AML-193 (cell line): ENCODE results near the gene PLAAT4.

Experiments
- DNase-seq, 2 experiments: peaks; one replicate each; lab custom pipeline; 2025; lab: John Stamatoyannopoulos, UW

Gene PLAAT4

GRCh38 chr11:63536669-63537292 is at the start of gene PLAAT4:
PLAAT4 (plus strand) TSS chr11:63536808; CDS start chr11:63536869, 61 bp downstream.
- no peak for DNase-seq

- no peak for DNase-seq
These were observed 47.8 kb upstream of the PLAAT4 start for GRCh38 chr11:63488789-63489188.

- no peak for DNase-seq
These were observed 46.7 kb upstream of the PLAAT4 start for GRCh38 chr11:63489879-63490278.

GRCh38 chr11:63490551-63491239 is 45.9 kb upstream of the PLAAT4 start, which contains the start of gene PLAAT5:
PLAAT5 (minus strand) TSS chr11:63491167; CDS start chr11:63491034, 133 bp downstream.
- DNase-seq = no peak

GRCh38 chr11:63491240-63491587 is 45.4 kb upstream of the PLAAT4 start:
- DNase-seq = no peak

- DNase-seq = peak in 1 of 2 experiments; percentile 12
These were observed 44.8 kb upstream of the PLAAT4 start for GRCh38 chr11:63491636-63492372.

- DNase-seq = no peak
These were observed 44.2 kb upstream of the PLAAT4 start for GRCh38 chr11:63492441-63492840.

- no peak for DNase-seq
These were observed 43.5 kb upstream of the PLAAT4 start for GRCh38 chr11:63493127-63493526.

- DNase-seq = no peak
These were observed 41.6 kb upstream of the PLAAT4 start for GRCh38 chr11:63494975-63495374.

GRCh38 chr11:63499874-63500273 is 36.7 kb upstream of the PLAAT4 start:
- no peak for DNase-seq

- no peak for DNase-seq
These were observed 35.4 kb upstream of the PLAAT4 start for GRCh38 chr11:63501236-63501635.

- peak; percentile 50 to 51 for DNase-seq
These were observed 34.3 kb upstream of the PLAAT4 start for GRCh38 chr11:63502252-63502820.

- peak; percentile 86 to 88 for DNase-seq
These were observed 33.1 kb upstream of the PLAAT4 start for GRCh38 chr11:63503492-63503891.

GRCh38 chr11:63504054-63504453 is 32.6 kb upstream of the PLAAT4 start:
- no peak for DNase-seq

GRCh38 chr11:63504933-63505586 is 31.5 kb upstream of the PLAAT4 start:
- peak in 1 of 2 experiments; percentile 16 for DNase-seq

- peak; percentile 93 to 95 for DNase-seq
These were observed 30.6 kb upstream of the PLAAT4 start, which contains the start of gene LGALS12 for GRCh38 chr11:63505857-63506528. LGALS12 (plus strand) TSS chr11:63506084; CDS start chr11:63506459, 375 bp downstream.

- DNase-seq = no peak
These were observed 29.7 kb upstream of the PLAAT4 start for GRCh38 chr11:63506876-63507275.

- DNase-seq = no peak
These were observed 29.1 kb upstream of the PLAAT4 start for GRCh38 chr11:63507511-63507910.

GRCh38 chr11:63508009-63508408 is 28.6 kb upstream of the PLAAT4 start:
- DNase-seq = peak; percentile 69 to 75

GRCh38 chr11:63508745-63509144 is 27.9 kb upstream of the PLAAT4 start:
- DNase-seq = no peak

- no peak for DNase-seq
These were observed 26.1 kb upstream of the PLAAT4 start for GRCh38 chr11:63510360-63511047.
